Loucy (cell line): ENCODE data around the gene USP20.

Experiments
- H2AFZ ChIP-seq: fragments of 200-600 bp; sonication (generic); 2 replicates; pipeline ENCODE4 v1.6.0; 2016; ENCODE audit warnings: antibody characterized with exemption, mild to moderate bottlenecking, low read length, moderate library complexity
- H3F3A ChIP-seq: fragments of 200-600 bp; 2 replicates; pipeline ENCODE4 v1.6.0; 2016; ENCODE audit warnings: antibody characterized with exemption, low read depth, mild to moderate bottlenecking
- H3K27me3 ChIP-seq: fragments of 200-600 bp; sonication (generic); 2 replicates; pipeline ENCODE4 v1.6.1; 2014; ENCODE audit warnings: low read length, mild to moderate bottlenecking; ENCODE audit not compliant: insufficient read depth, poor library complexity, severe bottlenecking
- H3K36me3 ChIP-seq: fragments of 200-600 bp; sonication (generic); 2 replicates; pipeline ENCODE4 v1.6.1; 2016; ENCODE audit warnings: low read length; ENCODE audit not compliant: insufficient read depth
- H3K4me1 ChIP-seq: fragments of 200-600 bp; sonication (generic); 2 replicates; pipeline ENCODE4 v1.5.1; 2014; ENCODE audit warnings: low read length, mild to moderate bottlenecking; ENCODE audit not compliant: insufficient read depth, poor library complexity, severe bottlenecking
- H3K4me2 ChIP-seq: fragments of 200-600 bp; sonication (generic); 2 replicates; pipeline ENCODE4 v1.6.0; 2014; ENCODE audit warnings: antibody characterized with exemption, low read length, low read depth, mild to moderate bottlenecking; ENCODE audit not compliant: poor library complexity, severe bottlenecking
- H3K4me3 ChIP-seq: fragments of 200-600 bp; sonication (generic); 2 replicates; pipeline ENCODE4 v1.5.1; 2014; ENCODE audit warnings: low read length, mild to moderate bottlenecking, mixed read lengths; ENCODE audit not compliant: poor library complexity, severe bottlenecking
- H3K79me2 ChIP-seq: fragments of 200-600 bp; sonication (generic); 2 replicates; pipeline ENCODE4 v1.6.1; 2014; ENCODE audit warnings: low read length; ENCODE audit not compliant: insufficient read depth
- H3K9ac ChIP-seq: fragments of 200-600 bp; sonication (generic); 2 replicates; pipeline ENCODE4 v1.6.0; 2014; ENCODE audit warnings: mild to moderate bottlenecking, low read depth, low read length, moderate library complexity; ENCODE audit not compliant: poor library complexity, severe bottlenecking
- H3K9me2 ChIP-seq: fragments of 200-600 bp; sonication (generic); replicated peaks from 2 replicates; pipeline ENCODE4 v1.6.1; 2016; ENCODE audit warnings: low read depth, low read length, mixed read lengths
- H3K9me3 ChIP-seq: fragments of 200-600 bp; sonication (generic); 2 replicates; pipeline ENCODE4 v1.6.1; 2014; ENCODE audit warnings: mild to moderate bottlenecking, antibody characterized with exemption, low read length, low read depth; ENCODE audit not compliant: insufficient read depth
- H4K20me1 ChIP-seq: fragments of 200-600 bp; sonication (generic); 2 replicates; pipeline ENCODE4 v1.6.0; 2014; ENCODE audit warnings: antibody characterized with exemption, low read length, mild to moderate bottlenecking; ENCODE audit not compliant: insufficient read depth, poor library complexity, severe bottlenecking
- EZH2phosphoT487 ChIP-seq: fragments of 200-600 bp; IDR thresholded peaks from 2 replicates; pipeline ENCODE4 v1.6.1; 2018; ENCODE audit warnings: antibody characterized with exemption, mild to moderate bottlenecking, moderate library complexity, borderline replicate concordance
- TF ChIP-seq, protein P1 (sequence below): fragments of 200-600 bp; sonication (generic); conservative IDR thresholded peaks from 2 replicates; pipeline ENCODE4 v1.5.1; 2014; ENCODE audit warnings: mild to moderate bottlenecking, antibody characterized with exemption, low read length

Gene USP20

DNA sequence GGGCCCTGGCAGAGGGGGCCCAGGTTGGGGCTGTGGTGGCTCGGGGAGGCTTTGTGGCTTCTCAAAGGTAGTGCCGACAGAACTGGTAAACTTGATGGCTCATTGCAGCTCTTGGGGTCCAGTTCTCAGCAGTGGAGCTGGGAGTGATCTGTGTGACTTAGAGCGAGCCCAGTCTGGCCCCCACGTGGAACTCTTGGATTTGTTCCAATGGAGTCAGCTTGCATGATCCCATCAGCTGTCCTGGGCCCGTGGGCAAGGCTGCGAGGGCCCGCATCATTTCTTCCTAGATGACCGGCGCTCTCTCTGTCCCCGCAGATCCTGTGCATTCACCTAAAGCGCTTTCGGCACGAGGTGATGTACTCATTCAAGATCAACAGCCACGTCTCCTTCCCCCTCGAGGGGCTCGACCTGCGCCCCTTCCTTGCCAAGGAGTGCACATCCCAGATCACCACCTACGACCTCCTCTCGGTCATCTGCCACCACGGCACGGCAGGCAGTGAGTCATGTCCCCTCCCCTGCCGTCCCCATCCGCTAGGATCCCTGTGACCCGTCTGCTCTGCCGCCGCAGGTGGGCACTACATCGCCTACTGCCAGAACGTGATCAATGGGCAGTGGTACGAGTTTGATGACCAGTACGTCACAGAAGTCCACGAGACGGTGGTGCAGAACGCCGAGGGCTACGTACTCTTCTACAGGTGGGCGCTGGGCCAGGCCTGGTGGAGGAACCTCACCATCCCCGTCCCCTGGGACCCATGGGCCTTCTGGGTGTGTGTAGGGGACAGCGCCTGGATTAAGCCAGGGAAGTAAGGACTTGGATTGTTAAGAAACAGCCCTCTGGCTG, 39.2 kb downstream of the USP20 start:
- Histone ChIP-seq H3K4me3 (no peak overlapping the region), H3K4me1 (no peaks in the 10 kb centered on the region), H3K4me2 (no peak overlapping the region), H3F3A (no peaks in the 10 kb centered on the region), H3K79me2 (no peaks in the 10 kb centered on the region), H3K9me2 (no peaks in the 10 kb centered on the region), H3K27me3 (no peaks in the 10 kb centered on the region), H3K36me3 (peaks cover 6% of the 10 kb centered on the region; the same call in 1 of the 2 replicates), H4K20me1 (no peaks in the 10 kb centered on the region), H3K9me3 (no peaks in the 10 kb centered on the region), H2AFZ (no peak overlapping the region), H3K9ac (no peak overlapping the region)
- TF ChIP-seq, protein P1, sequence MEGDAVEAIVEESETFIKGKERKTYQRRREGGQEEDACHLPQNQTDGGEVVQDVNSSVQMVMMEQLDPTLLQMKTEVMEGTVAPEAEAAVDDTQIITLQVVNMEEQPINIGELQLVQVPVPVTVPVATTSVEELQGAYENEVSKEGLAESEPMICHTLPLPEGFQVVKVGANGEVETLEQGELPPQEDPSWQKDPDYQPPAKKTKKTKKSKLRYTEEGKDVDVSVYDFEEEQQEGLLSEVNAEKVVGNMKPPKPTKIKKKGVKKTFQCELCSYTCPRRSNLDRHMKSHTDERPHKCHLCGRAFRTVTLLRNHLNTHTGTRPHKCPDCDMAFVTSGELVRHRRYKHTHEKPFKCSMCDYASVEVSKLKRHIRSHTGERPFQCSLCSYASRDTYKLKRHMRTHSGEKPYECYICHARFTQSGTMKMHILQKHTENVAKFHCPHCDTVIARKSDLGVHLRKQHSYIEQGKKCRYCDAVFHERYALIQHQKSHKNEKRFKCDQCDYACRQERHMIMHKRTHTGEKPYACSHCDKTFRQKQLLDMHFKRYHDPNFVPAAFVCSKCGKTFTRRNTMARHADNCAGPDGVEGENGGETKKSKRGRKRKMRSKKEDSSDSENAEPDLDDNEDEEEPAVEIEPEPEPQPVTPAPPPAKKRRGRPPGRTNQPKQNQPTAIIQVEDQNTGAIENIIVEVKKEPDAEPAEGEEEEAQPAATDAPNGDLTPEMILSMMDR, result no peak
- no peak for TF ChIP-seq EZH2phosphoT487

GRCh38 chr9:129875181-129875611, 39.9 kb downstream of the USP20 start:
- Histone ChIP-seq H3F3A (no peaks in the 10 kb centered on the region), H3K9me3 (no peaks in the 10 kb centered on the region), H3K4me2 (no peak overlapping the region), H3K79me2 (no peaks in the 10 kb centered on the region), H3K36me3 (peaks cover 6% of the 10 kb centered on the region; the same call in 1 of the 2 replicates), H3K9me2 (no peaks in the 10 kb centered on the region), H3K4me1 (no peaks in the 10 kb centered on the region), H4K20me1 (no peaks in the 10 kb centered on the region), H3K4me3 (no peak overlapping the region), H3K27me3 (no peaks in the 10 kb centered on the region), H2AFZ (no peak overlapping the region), H3K9ac (no peak overlapping the region)
- TF ChIP-seq, protein P1, result peak; percentile 34; the same call in 1 of the 2 replicates
- TF ChIP-seq EZH2phosphoT487, result no peak

GRCh38 chr9:129875687-129876395, 40.6 kb downstream of the USP20 start:
- Histone ChIP-seq H3K4me3 (no peak overlapping the region), H3K36me3 (peaks cover 6% of the 10 kb centered on the region; the same call in 1 of the 2 replicates), H3K79me2 (no peaks in the 10 kb centered on the region), H3K4me2 (no peak overlapping the region), H3K9me2 (no peaks in the 10 kb centered on the region), H3K9me3 (no peaks in the 10 kb centered on the region), H2AFZ (no peak overlapping the region), H3K27me3 (no peaks in the 10 kb centered on the region), H3K4me1 (no peaks in the 10 kb centered on the region), H4K20me1 (no peaks in the 10 kb centered on the region), H3F3A (no peaks in the 10 kb centered on the region), H3K9ac (no peak overlapping the region)
- TF ChIP-seq, protein P1, result no peak
- TF ChIP-seq EZH2phosphoT487, result no peak
